ENCODE measurements around the gene TMEM30B.

TMEM30B gene

GRCh38 chr14:61268812-61269211 is 12.3 kb downstream of the TMEM30B start:
- in situ Hi-C loops (cut with MboI; ENCODE audit: low sequenced_read_pairs): loop anchor here (25.0 kb wide), 1 partner anchor 632 kb away; the partner anchor contains the start of gene SIX1

- in situ Hi-C loops (cut with MboI; ENCODE audit: low sequenced_read_pairs): loop anchor here (25.0 kb wide), 1 partner anchor 630 kb away; the partner anchor contains the start of gene SIX1
Measured at GRCh38 chr14:61266891-61267740, 14.0 kb downstream of the TMEM30B start.

- in situ Hi-C loops (cut with MboI; ENCODE audit: low sequenced_read_pairs): loop anchor here (25.0 kb wide), 1 partner anchor 629 kb away; the partner anchor contains the start of gene SIX1
Measured at GRCh38 chr14:61266436-61266835, 14.7 kb downstream of the TMEM30B start.

GRCh38 chr14:61264651-61265050 is 16.5 kb downstream of the TMEM30B start:
- in situ Hi-C loops (cut with MboI; ENCODE audit: low sequenced_read_pairs): loop anchor here (25.0 kb wide), 1 partner anchor 627 kb away; the partner anchor contains the start of gene SIX1

GRCh38 chr14:61264010-61264571 is 17.0 kb downstream of the TMEM30B start:
- in situ Hi-C loops (cut with MboI; ENCODE audit: low sequenced_read_pairs): loop anchor here (25.0 kb wide), 1 partner anchor 627 kb away; the partner anchor contains the start of gene SIX1

GRCh38 chr14:61262082-61262481 is 19.1 kb downstream of the TMEM30B start:
- in situ Hi-C loops (cut with MboI; ENCODE audit: low sequenced_read_pairs): loop anchor here (25.0 kb wide), 1 partner anchor 625 kb away; the partner anchor contains the start of gene SIX1

GRCh38 chr14:61260939-61261776 is 20.0 kb downstream of the TMEM30B start:
- in situ Hi-C loops (cut with MboI; ENCODE audit: low sequenced_read_pairs): loop anchor here (25.0 kb wide), 1 partner anchor 624 kb away; the partner anchor contains the start of gene SIX1

GRCh38 chr14:61258985-61259384 is 22.2 kb downstream of the TMEM30B start:
- in situ Hi-C loops (cut with MboI; ENCODE audit: low sequenced_read_pairs): loop anchor here (25.0 kb wide), 1 partner anchor 622 kb away; the partner anchor contains the start of gene SIX1

GRCh38 chr14:61257469-61258057 is 23.6 kb downstream of the TMEM30B start:
- in situ Hi-C loops (cut with MboI; ENCODE audit: low sequenced_read_pairs): loop anchor here (25.0 kb wide), 1 partner anchor 620 kb away; the partner anchor contains the start of gene SIX1

GRCh38 chr14:61256826-61257468 is 24.2 kb downstream of the TMEM30B start:
- in situ Hi-C loops (cut with MboI; ENCODE audit: low sequenced_read_pairs): loop anchor here (25.0 kb wide), 1 partner anchor 620 kb away; the partner anchor contains the start of gene SIX1

GRCh38 chr14:61255968-61256367 is 25.2 kb downstream of the TMEM30B start:
- in situ Hi-C loops (cut with MboI; ENCODE audit: low sequenced_read_pairs): loop anchor here (25.0 kb wide), 1 partner anchor 619 kb away; the partner anchor contains the start of gene SIX1

- in situ Hi-C loops (cut with MboI; ENCODE audit: low sequenced_read_pairs): loop anchor here (25.0 kb wide), 1 partner anchor 618 kb away; the partner anchor contains the start of gene SIX1
Measured at GRCh38 chr14:61254808-61255526, 26.2 kb downstream of the TMEM30B start.

- in situ Hi-C loops (cut with MboI; ENCODE audit: low sequenced_read_pairs): loop anchor here (25.0 kb wide), 1 partner anchor 616 kb away; the partner anchor contains the start of gene SIX1
Measured at GRCh38 chr14:61253064-61253738, 27.9 kb downstream of the TMEM30B start.

- in situ Hi-C loops (cut with MboI; ENCODE audit: low sequenced_read_pairs): loop anchor here (25.0 kb wide), 1 partner anchor 615 kb away; the partner anchor contains the start of gene SIX1
Measured at GRCh38 chr14:61252369-61253063, 28.6 kb downstream of the TMEM30B start.

GRCh38 chr14:61250063-61250462 is 31.1 kb downstream of the TMEM30B start:
- in situ Hi-C loops (cut with MboI; ENCODE audit: low sequenced_read_pairs): loop anchor here (25.0 kb wide), 1 partner anchor 613 kb away; the partner anchor contains the start of gene SIX1

- in situ Hi-C loops (cut with MboI; ENCODE audit: low sequenced_read_pairs): no loop called here
Measured at GRCh38 chr14:61247935-61248334, 33.2 kb downstream of the TMEM30B start.

GRCh38 chr14:61246721-61247120 is 34.4 kb downstream of the TMEM30B start:
- in situ Hi-C loops (cut with MboI; ENCODE audit: low sequenced_read_pairs): no loop called here
